Vagina (tissue), 2 donors: ENCODE measurements around the gene SFI1.

Experiments
- CTCF ChIP-seq, 3 experiments: fragments of 450-650 bp in 2 of 3; fragments of 200-600 bp in 1 of 3; sonication (generic) in 1 of 3; IDR thresholded peaks; one replicate each; pipeline ENCODE4 v1.5.1; 2017 to 2019; ENCODE audit warnings: antibody characterized with exemption in 3 of 3, mild to moderate bottlenecking in 2 of 3, moderate library complexity in 2 of 3
- POLR2A ChIP-seq, 2 donors: fragments of 450-650 bp; IDR thresholded peaks; one replicate each; pipeline ENCODE4 v1.6.1; 2017; ENCODE audit warnings: antibody characterized with exemption in 2 of 2, mild to moderate bottlenecking in 2 of 2, moderate library complexity in 2 of 2
- POLR2AphosphoS5 ChIP-seq, 2 donors: sonication (generic); formaldehyde crosslinking; IDR thresholded peaks; one replicate each; pipeline ENCODE4 v1.9.0; 2017; ENCODE audit warnings: antibody characterized with exemption in 2 of 2, mild to moderate bottlenecking in 2 of 2, low read depth in 1 of 2; ENCODE audit not compliant: insufficient read depth in 1 of 2

- TF ChIP-seq POLR2AphosphoS5 (IDR thresholded peaks at IDR 0.05; ENCODE audit: insufficient read depth in 1 of 2, low read depth in 1 of 2) (no peak), CTCF (IDR thresholded peaks at IDR 0.05) (no peak), POLR2A (IDR thresholded peaks at IDR 0.05) (no peak)
Observed at GRCh38 chr22:31595271-31595670, 98.9 kb downstream of the SFI1 start.
